22Rv1 (cell line): ENCODE results near the gene SNAPC1.

ENCODE experiments used
- ZFX ChIP-seq: fragments of 450-650 bp; IDR thresholded peaks from 2 replicates; pipeline ENCODE4 v1.6.1; 2017; ENCODE audit warnings: antibody characterized with exemption, borderline replicate concordance
- TF ChIP-seq, protein P1 (sequence below): fragments of 450-650 bp; IDR thresholded peaks from 2 replicates; pipeline ENCODE4 v1.5.1; 2017; ENCODE audit warnings: mild to moderate bottlenecking

DNA sequence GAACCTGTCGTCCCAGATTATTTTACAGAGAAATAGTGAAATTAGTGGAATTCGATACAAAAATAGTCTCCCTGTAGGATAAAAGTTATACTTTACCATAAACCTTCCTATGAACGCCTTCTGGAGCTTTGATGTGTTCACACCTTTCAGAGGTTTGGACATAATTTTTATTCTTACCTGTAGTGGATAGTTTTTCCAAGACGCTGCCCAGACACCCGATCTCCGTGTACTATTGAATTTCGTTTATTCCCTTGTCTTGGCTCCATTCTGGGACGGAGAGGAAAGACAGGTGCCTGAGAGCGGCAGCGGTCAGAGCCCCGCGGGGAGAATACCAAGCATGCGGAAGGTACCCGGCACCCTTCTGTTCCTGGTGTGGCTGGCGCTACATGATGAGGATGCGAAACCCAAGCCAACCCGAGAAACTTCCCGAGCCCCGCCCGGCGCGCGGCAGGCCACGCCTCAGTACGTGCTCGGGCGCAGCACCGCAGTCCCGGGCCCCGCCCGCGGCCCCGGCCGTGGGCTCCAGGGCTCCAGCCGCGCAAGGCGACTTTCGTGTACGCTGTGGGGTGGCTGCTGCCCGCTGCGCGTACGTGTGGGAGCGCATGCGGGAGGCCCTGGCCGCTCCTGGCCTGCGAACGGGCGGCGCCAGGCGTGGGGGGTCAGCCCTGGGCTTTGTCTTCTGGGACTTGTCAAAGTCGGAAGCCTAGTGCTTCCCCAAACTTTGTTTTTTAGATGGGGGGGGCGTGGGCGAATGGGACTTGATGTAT, 11.3 kb upstream of the SNAPC1 start:
- TF ChIP-seq, protein P1, sequence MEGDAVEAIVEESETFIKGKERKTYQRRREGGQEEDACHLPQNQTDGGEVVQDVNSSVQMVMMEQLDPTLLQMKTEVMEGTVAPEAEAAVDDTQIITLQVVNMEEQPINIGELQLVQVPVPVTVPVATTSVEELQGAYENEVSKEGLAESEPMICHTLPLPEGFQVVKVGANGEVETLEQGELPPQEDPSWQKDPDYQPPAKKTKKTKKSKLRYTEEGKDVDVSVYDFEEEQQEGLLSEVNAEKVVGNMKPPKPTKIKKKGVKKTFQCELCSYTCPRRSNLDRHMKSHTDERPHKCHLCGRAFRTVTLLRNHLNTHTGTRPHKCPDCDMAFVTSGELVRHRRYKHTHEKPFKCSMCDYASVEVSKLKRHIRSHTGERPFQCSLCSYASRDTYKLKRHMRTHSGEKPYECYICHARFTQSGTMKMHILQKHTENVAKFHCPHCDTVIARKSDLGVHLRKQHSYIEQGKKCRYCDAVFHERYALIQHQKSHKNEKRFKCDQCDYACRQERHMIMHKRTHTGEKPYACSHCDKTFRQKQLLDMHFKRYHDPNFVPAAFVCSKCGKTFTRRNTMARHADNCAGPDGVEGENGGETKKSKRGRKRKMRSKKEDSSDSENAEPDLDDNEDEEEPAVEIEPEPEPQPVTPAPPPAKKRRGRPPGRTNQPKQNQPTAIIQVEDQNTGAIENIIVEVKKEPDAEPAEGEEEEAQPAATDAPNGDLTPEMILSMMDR, result no peak
- no peak for TF ChIP-seq ZFX
